Left lobe of liver (tissue), 1 donor: ENCODE measurements around the gene DTX4. TPM values are rescaled to one million over a fixed set of nuclear protein-coding genes. Genes with fewer than 3 reads are reported as not detected.

ENCODE experiments used
- total RNA-seq: library from RNA; stranded (reverse); gene quantifications from one replicate; pipeline ENCODE4 v1.2.1, GENCODE V29; 2021
- donor health status: DM: no; HTN: yes; CAD: no.

Gene DTX4
- total RNA-seq, 1 donor from 2014 or later, result 19.9 TPM

Other genes with a start within 250 kb of the DTX4 start
- gene GLYATL1, start 232.6 kb upstream of the DTX4 start, total RNA-seq, result 374 TPM
- gene GLYATL1B, start 85.8 kb upstream of the DTX4 start, total RNA-seq, result 0.68 TPM
- gene FAM111B, start 64.9 kb upstream of the DTX4 start, total RNA-seq, result 0.23 TPM
- 9.3 TPM for gene FAM111A, start 29.3 kb upstream of the DTX4 start, total RNA-seq
- 5.7 TPM for gene MPEG1, start 40.8 kb downstream of the DTX4 start, total RNA-seq
- not detected for gene OR5AN1, start 186.8 kb downstream of the DTX4 start, total RNA-seq